HCT116 (cell line): ENCODE results near the gene GEN1. TPM values are rescaled to one million over a fixed set of nuclear protein-coding genes. Genes with fewer than 3 reads are reported as not detected.

Experiments
- ATAC-seq: fragments of 200-7000 bp; cut with Tn5 transposase; 2 replicates; pipeline ENCODE4 v1.9.1; 2020; ENCODE audit warnings: mild to moderate bottlenecking, moderate library complexity
- BruUV-seq: library from RNA; stranded (reverse); fragments of 400-500 nt; replicated peaks from 2 replicates; lab custom pipeline; 2021; lab: Mats Ljungman, UMichigan
- CTCF ChIA-PET: fragments of 300-600 bp; sonication (Branson Sonifier 250); formaldehyde crosslinking; loops from one replicate; lab custom pipeline; 2021; ENCODE audit warnings: antibody characterized with exemption; lab: Charles Lee
- POLR2A ChIA-PET: fragments of 300-600, 350-600 bp; sonication (Branson Sonifier 250); formaldehyde crosslinking; loops from one replicate; lab custom pipeline; 2021; ENCODE audit warnings: antibody characterized with exemption; lab: Charles Lee
- RAD21 ChIA-PET, 2 experiments: fragments of 300-600 bp; sonication (Branson Sonifier 250); formaldehyde crosslinking; loops; one replicate each; lab custom pipeline; 2023; ENCODE audit warnings: low total read pairs in 2 of 2; ENCODE audit not compliant: uncharacterized antibody in 2 of 2, unreplicated experiment in 2 of 2, low non-redundant PET in 1 of 2; lab: Charles Lee
- DNase-seq: peaks from one replicate; pipeline ENCODE4 v3.0.0-alpha.2; 2010; ENCODE audit warnings: low read depth, low spot score
- H2AFZ ChIP-seq: fragments of 200-600 bp; shearing (Covaris generic), sonication (generic); 2 replicates; pipeline ENCODE4 v1.6.1; 2017; ENCODE audit warnings: low read depth, mixed run types, mixed read lengths, antibody characterized with exemption, low read length; ENCODE audit not compliant: poor library complexity, severe bottlenecking
- H3K27ac ChIP-seq: 2 replicates; pipeline ENCODE4 v1.5.1; 2012; ENCODE audit warnings: low read depth, low read length
- H3K27me3 ChIP-seq: fragments of 200-600 bp; sonication (generic); 2 replicates; pipeline ENCODE4 v1.6.1; 2016; ENCODE audit warnings: mixed run types, low read length, mixed read lengths; ENCODE audit not compliant: insufficient read depth
- H3K36me3 ChIP-seq, 2 experiments: fragments of 200-500 bp in 1 of 2; fragments of 200-600 bp in 1 of 2; sonication (Bioruptor generic) in 1 of 2; sonication (generic) in 1 of 2; 2 replicates each; pipeline versions ENCODE4 v1.5.1 to v1.6.1; 2014 to 2016; ENCODE audit warnings: low read length in 2 of 2, inconsistent platforms in 1 of 2, mixed read lengths in 1 of 2, mixed run types in 1 of 2; ENCODE audit not compliant: insufficient read depth in 2 of 2, control insufficient read depth in 1 of 2
- H3K4me1 ChIP-seq, 2 experiments: fragments of 200-600 bp in 1 of 2; sonication (generic) in 1 of 2; 2 replicates each; pipeline versions ENCODE4 v1.5.1 to v1.6.1; 2012 to 2017; ENCODE audit warnings: low read length in 2 of 2, inconsistent platforms in 1 of 2, mild to moderate bottlenecking in 1 of 2, mixed read lengths in 1 of 2, mixed run types in 1 of 2, moderate library complexity in 1 of 2; ENCODE audit not compliant: insufficient read depth in 2 of 2, control insufficient read depth in 1 of 2
- H3K4me2 ChIP-seq: fragments of 200-600 bp; sonication (generic); 2 replicates; pipeline ENCODE4 v1.6.1; 2017; ENCODE audit warnings: mixed run types, low read length, mixed read lengths
- H3K4me3 ChIP-seq, 2 experiments: fragments of 200-600 bp in 1 of 2; sonication (generic) in 1 of 2; replicated peaks in 1 of 2; 2 replicates each; pipeline ENCODE4 v1.5.1; 2011 to 2016; ENCODE audit warnings: low read length in 2 of 2, control low read depth in 1 of 2, low read depth in 1 of 2, mild to moderate bottlenecking in 1 of 2, mixed read lengths in 1 of 2, mixed run types in 1 of 2
- H3K79me2 ChIP-seq: fragments of 200-600 bp; sonication (generic); 2 replicates; pipeline ENCODE4 v1.6.1; 2017; ENCODE audit warnings: mild to moderate bottlenecking, mixed run types, low read length, moderate library complexity, mixed read lengths; ENCODE audit not compliant: insufficient read depth
- H3K9ac ChIP-seq: fragments of 200-600 bp; sonication (generic); 2 replicates; pipeline ENCODE4 v1.6.1; 2016; ENCODE audit warnings: low read length, mixed read lengths
- H3K9me2 ChIP-seq: fragments of 200-600 bp; sonication (generic), shearing (Covaris generic); 2 replicates; pipeline ENCODE4 v1.6.1; 2017; ENCODE audit warnings: mixed run types, mild to moderate bottlenecking, moderate library complexity; ENCODE audit not compliant: insufficient read depth
- H3K9me3 ChIP-seq, 2 experiments: fragments of 200-500 bp in 1 of 2; fragments of 200-600 bp in 1 of 2; sonication (Bioruptor generic) in 1 of 2; sonication (generic) in 1 of 2; 2 replicates each; pipeline ENCODE4 v1.6.1; 2014 to 2017; ENCODE audit warnings: low read length in 2 of 2, mixed read lengths in 2 of 2, inconsistent platforms in 1 of 2, low read depth in 1 of 2, mild to moderate bottlenecking in 1 of 2, mixed run types in 1 of 2, moderate library complexity in 1 of 2; ENCODE audit not compliant: control insufficient read depth in 1 of 2, insufficient read depth in 1 of 2
- H4K20me1 ChIP-seq: fragments of 200-600 bp; sonication (generic), shearing (Covaris generic); 2 replicates; pipeline ENCODE4 v1.6.1; 2017; ENCODE audit warnings: mixed run types, mild to moderate bottlenecking, moderate library complexity; ENCODE audit not compliant: insufficient read depth
- CEBPB ChIP-seq: IDR thresholded peaks from 2 replicates; pipeline ENCODE4 v1.6.1; 2012; ENCODE audit warnings: low read depth
- ELF1 ChIP-seq: IDR thresholded peaks from 2 replicates; pipeline ENCODE4 v1.6.1; 2012; ENCODE audit warnings: low read depth, borderline replicate concordance
- EZH2phosphoT487 ChIP-seq: fragments of 200-600 bp; IDR thresholded peaks from 2 replicates; pipeline ENCODE4 v1.6.1; 2018; ENCODE audit warnings: antibody characterized with exemption, borderline replicate concordance
- FOSL1 ChIP-seq: IDR thresholded peaks from 2 replicates; pipeline ENCODE4 v1.6.1; 2012; ENCODE audit warnings: low read depth
- JUND ChIP-seq: IDR thresholded peaks from 2 replicates; pipeline ENCODE4 v1.6.1; 2012
- POLR2A ChIP-seq: IDR thresholded peaks from 2 replicates; pipeline ENCODE4 v1.7.0; 2011; ENCODE audit warnings: borderline replicate concordance; ENCODE audit not compliant: insufficient read depth, insufficient read length; ENCODE audit errors: extremely low read depth
- ZNF274 ChIP-seq: fragments of 200-500 bp; sonication (Bioruptor generic); IDR thresholded peaks from 2 replicates; pipeline ENCODE4 v1.6.1; 2014; ENCODE audit warnings: mild to moderate bottlenecking, low read depth, low read length, inconsistent platforms
- intact Hi-C: fragments of 100-400 bp; cut with micrococcal nuclease; formaldehyde crosslinking; loops from 2 replicates; pipeline ENCODE4 v1.10.0; 2022
- total RNA-seq: library from RNA; stranded (reverse); gene quantifications from one replicate; pipeline ENCODE4 v1.2.1, GENCODE V29; 2021; ENCODE audit not compliant: unreplicated experiment
- TF ChIP-seq, protein P1 (sequence below), 3 experiments: fragments of 200-600 bp in 1 of 3; sonication (generic) in 1 of 3; IDR thresholded peaks in 2 of 3; conservative IDR thresholded peaks in 1 of 3; 2 replicates each; pipeline ENCODE4 v1.5.1; 2012 to 2017; ENCODE audit warnings: low read depth in 2 of 3, low read length in 2 of 3, antibody characterized with exemption in 1 of 3, borderline replicate concordance in 1 of 3, control low read depth in 1 of 3, mild to moderate bottlenecking in 1 of 3, mixed read lengths in 1 of 3, mixed run types in 1 of 3, moderate library complexity in 1 of 3; ENCODE audit not compliant: insufficient read depth in 1 of 3
- TF ChIP-seq, protein P2 (sequence below): IDR thresholded peaks from 2 replicates; pipeline ENCODE4 v1.6.1; 2012
- TF ChIP-seq, protein P3 (sequence below): IDR thresholded peaks from 2 replicates; pipeline ENCODE4 v1.6.1; 2012; ENCODE audit warnings: low read depth
- TF ChIP-seq, protein P4 (sequence below): IDR thresholded peaks from 2 replicates; pipeline ENCODE4 v1.6.1; 2012

The GEN1 gene
- total RNA-seq, 1 experiment from 2014 or later, result 19.7 TPM

DNA sequence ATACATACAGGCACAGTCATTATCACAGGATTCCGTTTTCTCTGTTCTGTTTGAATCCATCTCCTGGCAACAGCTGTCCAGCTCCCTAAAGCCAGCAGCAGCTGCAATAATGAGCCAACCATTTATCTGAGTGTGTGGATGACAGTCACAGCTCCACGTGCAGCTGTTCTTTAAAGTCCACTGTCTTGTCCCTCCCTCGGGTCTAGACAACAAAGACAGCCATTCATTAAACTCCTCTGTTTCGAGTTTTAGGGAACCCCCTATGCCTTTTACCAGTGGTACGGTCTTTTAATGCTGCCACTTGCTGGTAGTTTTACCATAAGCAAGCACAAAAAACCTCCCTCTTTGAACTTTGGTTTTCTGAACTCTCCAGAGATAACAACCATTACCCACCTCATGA lies 46.3 kb downstream of the GEN1 start:
- DNase-seq, result no peak
- ChIA-PET CTCF (no interaction called here), RAD21 (no interaction called here), POLR2A (no interaction called here)
- Histone ChIP-seq H4K20me1 (no peaks in the 10 kb centered on the region), H3K4me1 (no peaks in the 10 kb centered on the region), H3K9me2 (no peaks in the 10 kb centered on the region), H3K9ac (no peak overlapping the region), H3K9me3 (no peaks in the 10 kb centered on the region), H3K4me3 (no peak overlapping the region), H3K79me2 (no peaks in the 10 kb centered on the region), H3K4me2 (no peak overlapping the region), H2AFZ (no peak overlapping the region), H3K36me3 (no peaks in the 10 kb centered on the region), H3K27me3 (peaks cover 14% of the 10 kb centered on the region; the same call in 1 of the 2 replicates), H3K27ac (no peak overlapping the region)
- no TSS peak for BruUV-seq
- TF ChIP-seq FOSL1 (no peak), EZH2phosphoT487 (no peak), JUND (no peak), ZNF274 (no peak), POLR2A (no peak), ELF1 (no peak), CEBPB (no peak)
- TF ChIP-seq, protein P1, sequence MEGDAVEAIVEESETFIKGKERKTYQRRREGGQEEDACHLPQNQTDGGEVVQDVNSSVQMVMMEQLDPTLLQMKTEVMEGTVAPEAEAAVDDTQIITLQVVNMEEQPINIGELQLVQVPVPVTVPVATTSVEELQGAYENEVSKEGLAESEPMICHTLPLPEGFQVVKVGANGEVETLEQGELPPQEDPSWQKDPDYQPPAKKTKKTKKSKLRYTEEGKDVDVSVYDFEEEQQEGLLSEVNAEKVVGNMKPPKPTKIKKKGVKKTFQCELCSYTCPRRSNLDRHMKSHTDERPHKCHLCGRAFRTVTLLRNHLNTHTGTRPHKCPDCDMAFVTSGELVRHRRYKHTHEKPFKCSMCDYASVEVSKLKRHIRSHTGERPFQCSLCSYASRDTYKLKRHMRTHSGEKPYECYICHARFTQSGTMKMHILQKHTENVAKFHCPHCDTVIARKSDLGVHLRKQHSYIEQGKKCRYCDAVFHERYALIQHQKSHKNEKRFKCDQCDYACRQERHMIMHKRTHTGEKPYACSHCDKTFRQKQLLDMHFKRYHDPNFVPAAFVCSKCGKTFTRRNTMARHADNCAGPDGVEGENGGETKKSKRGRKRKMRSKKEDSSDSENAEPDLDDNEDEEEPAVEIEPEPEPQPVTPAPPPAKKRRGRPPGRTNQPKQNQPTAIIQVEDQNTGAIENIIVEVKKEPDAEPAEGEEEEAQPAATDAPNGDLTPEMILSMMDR (IDR thresholded peaks at IDR 0.05 in 2 of 3, conservative IDR thresholded peaks at IDR 0.05 in 1 of 3; ENCODE audit: borderline replicate concordance in 1 of 3, insufficient read depth in 1 of 3, low read depth in 2 of 3, low read length in 2 of 3), result no peak
- TF ChIP-seq, protein P2, sequence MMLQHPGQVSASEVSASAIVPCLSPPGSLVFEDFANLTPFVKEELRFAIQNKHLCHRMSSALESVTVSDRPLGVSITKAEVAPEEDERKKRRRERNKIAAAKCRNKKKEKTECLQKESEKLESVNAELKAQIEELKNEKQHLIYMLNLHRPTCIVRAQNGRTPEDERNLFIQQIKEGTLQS, result no peak
- TF ChIP-seq, protein P3, sequence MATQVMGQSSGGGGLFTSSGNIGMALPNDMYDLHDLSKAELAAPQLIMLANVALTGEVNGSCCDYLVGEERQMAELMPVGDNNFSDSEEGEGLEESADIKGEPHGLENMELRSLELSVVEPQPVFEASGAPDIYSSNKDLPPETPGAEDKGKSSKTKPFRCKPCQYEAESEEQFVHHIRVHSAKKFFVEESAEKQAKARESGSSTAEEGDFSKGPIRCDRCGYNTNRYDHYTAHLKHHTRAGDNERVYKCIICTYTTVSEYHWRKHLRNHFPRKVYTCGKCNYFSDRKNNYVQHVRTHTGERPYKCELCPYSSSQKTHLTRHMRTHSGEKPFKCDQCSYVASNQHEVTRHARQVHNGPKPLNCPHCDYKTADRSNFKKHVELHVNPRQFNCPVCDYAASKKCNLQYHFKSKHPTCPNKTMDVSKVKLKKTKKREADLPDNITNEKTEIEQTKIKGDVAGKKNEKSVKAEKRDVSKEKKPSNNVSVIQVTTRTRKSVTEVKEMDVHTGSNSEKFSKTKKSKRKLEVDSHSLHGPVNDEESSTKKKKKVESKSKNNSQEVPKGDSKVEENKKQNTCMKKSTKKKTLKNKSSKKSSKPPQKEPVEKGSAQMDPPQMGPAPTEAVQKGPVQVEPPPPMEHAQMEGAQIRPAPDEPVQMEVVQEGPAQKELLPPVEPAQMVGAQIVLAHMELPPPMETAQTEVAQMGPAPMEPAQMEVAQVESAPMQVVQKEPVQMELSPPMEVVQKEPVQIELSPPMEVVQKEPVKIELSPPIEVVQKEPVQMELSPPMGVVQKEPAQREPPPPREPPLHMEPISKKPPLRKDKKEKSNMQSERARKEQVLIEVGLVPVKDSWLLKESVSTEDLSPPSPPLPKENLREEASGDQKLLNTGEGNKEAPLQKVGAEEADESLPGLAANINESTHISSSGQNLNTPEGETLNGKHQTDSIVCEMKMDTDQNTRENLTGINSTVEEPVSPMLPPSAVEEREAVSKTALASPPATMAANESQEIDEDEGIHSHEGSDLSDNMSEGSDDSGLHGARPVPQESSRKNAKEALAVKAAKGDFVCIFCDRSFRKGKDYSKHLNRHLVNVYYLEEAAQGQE, result no peak
- TF ChIP-seq, protein P4, sequence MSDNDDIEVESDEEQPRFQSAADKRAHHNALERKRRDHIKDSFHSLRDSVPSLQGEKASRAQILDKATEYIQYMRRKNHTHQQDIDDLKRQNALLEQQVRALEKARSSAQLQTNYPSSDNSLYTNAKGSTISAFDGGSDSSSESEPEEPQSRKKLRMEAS, result no peak
- ATAC-seq, result no peak
- intact Hi-C loops, result no loop called here
